ENCODE results near the gene CD300LD.
"Not testable (repeated sequence)": the region's sequence is repeated elsewhere in the genome, so short reads cannot be mapped to it uniquely, and the experiment has no call there.

Gene CD300LD

DNA sequence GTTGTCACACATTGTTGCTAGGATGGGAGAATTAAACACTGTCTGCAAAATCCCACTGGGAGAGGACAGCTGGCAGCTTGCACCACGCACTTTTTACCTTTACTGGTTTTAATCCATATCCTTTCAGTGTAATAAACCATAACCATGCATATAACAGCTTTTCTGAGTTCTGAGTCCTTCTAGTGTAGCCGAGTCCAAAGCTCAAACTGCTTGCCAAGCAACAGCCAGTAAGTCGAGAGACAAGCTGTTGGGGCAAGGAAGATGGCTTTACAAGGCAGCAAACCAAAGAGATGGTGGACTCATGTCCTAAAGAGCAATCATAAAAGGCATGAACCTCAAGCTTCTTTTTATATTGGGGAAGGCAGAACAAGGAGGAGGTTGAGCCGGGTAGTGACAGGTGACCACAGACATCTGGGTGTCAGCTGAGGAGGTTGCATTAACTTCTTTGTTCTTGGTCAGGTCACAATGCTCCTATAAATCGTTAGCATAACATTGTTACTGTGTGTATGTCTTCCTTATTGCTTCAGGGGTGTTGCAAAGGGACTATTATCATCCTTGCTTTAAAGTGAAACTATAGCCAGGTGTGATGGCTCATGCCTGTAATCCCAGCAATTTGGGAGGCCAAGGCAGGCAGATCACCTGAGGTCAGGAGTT, 17.5 kb downstream of the CD300LD start:
- no peak overlapping the region for H3K4me3 ChIP-seq (ENCODE audit: low read depth, low read length)
- TF ChIP-seq, protein P1, sequence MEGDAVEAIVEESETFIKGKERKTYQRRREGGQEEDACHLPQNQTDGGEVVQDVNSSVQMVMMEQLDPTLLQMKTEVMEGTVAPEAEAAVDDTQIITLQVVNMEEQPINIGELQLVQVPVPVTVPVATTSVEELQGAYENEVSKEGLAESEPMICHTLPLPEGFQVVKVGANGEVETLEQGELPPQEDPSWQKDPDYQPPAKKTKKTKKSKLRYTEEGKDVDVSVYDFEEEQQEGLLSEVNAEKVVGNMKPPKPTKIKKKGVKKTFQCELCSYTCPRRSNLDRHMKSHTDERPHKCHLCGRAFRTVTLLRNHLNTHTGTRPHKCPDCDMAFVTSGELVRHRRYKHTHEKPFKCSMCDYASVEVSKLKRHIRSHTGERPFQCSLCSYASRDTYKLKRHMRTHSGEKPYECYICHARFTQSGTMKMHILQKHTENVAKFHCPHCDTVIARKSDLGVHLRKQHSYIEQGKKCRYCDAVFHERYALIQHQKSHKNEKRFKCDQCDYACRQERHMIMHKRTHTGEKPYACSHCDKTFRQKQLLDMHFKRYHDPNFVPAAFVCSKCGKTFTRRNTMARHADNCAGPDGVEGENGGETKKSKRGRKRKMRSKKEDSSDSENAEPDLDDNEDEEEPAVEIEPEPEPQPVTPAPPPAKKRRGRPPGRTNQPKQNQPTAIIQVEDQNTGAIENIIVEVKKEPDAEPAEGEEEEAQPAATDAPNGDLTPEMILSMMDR (IDR thresholded peaks at IDR 0.05; ENCODE audit: low read depth, low read length, missing control alignments): no peak
- no peak for DNase-seq (ENCODE audit: low read depth)

- not testable (repeated sequence) for H3K4me3 ChIP-seq (ENCODE audit: low read depth, low read length); DNase-seq (ENCODE audit: low read depth)
Observed at GRCh38 chr17:74573635-74574034, 18.4 kb downstream of the CD300LD start.

GRCh38 chr17:74573169-74573568, 18.9 kb downstream of the CD300LD start:
- no peak overlapping the region for H3K4me3 ChIP-seq (ENCODE audit: low read depth, low read length)
- no peak for DNase-seq (ENCODE audit: low read depth)
- TF ChIP-seq, protein P1 (IDR thresholded peaks at IDR 0.05; ENCODE audit: low read depth, low read length, missing control alignments): no peak

DNA sequence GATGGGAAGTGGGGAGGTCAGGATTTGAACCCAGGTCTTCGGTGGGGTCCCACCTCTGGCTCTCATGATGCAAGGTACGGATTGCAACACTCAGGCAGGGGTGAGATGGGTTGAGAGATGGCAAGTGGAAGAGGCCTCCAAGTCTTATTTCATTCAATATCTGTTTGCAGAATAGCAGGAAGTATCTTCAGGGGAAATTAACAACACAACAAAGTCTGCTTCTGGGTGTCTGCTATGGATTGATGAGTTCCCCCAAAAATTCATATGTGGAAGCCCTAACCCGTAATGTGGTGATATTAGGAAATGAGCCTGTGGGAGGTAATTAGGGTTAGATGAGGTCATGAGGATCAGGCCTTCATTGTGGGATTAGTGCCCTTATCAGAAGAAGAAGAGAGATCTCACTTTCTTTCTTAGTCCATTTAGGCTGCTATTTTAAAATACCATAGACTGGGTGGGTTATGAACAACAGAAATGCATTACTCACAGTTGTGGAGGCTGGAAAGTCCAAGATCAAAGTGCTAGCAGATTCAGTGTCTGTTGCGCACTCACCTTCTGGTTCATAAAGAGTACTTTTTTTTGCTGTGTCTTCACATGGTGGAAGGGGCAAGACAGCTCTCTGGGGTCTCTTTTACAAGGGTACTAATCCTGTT, 20.3 kb downstream of the CD300LD start:
- DNase-seq (ENCODE audit: low read depth): no peak
- TF ChIP-seq, protein P1 (IDR thresholded peaks at IDR 0.05; ENCODE audit: low read depth, low read length, missing control alignments): no peak
- no peak overlapping the region for H3K4me3 ChIP-seq (ENCODE audit: low read depth, low read length)

- DNase-seq (ENCODE audit: low read depth): no peak
- H3K4me3 ChIP-seq (ENCODE audit: low read depth, low read length): no peak overlapping the region
- TF ChIP-seq, protein P1 (IDR thresholded peaks at IDR 0.05; ENCODE audit: low read depth, low read length, missing control alignments): no peak
Observed at GRCh38 chr17:74569020-74570003, 22.8 kb downstream of the CD300LD start.

DNA sequence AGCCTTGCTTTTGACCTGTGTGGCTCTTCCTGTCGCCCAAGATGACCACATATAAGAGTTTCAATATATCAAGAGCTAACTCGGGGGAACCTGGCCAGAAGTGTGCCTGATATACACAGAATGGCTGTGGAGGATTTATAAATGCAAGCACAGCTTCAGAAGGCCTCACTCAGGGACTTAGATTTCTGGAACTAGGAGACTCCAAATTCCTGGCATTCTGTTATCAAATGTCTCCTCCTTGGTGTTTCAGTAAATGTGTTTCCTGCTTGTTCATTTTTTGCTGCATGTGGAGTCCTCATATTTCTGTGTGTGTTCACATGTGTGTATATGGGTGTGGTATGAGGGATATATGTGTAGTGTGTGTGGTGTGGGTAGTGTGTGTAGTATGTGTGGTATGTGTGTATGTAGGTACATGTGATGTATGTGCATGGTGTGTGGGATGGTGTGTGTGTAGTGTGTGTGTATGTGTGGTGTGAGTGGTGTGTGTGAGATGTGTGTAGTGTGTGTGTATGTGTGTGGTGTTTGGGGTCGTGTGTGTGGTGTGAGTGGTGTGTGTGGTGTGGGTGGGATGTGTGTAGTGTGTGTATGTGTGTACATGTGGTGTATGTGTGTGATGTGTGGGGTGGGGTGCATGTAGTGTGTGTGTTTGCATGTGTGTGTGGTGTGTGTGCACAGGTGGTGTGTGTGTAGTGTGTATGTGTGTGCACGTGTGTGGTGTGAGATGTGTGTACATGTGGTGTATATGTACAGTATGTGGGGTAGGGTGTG, 23.8 kb downstream of the CD300LD start:
- H3K4me3 ChIP-seq (ENCODE audit: low read depth, low read length): no peak overlapping the region
- TF ChIP-seq, protein P1 (IDR thresholded peaks at IDR 0.05; ENCODE audit: low read depth, low read length, missing control alignments): no peak
- DNase-seq (ENCODE audit: low read depth): no peak
